Measurements from ENCODE around the gene MON1A. TPM values are rescaled to one million over a fixed set of nuclear protein-coding genes. Genes with fewer than 3 reads are reported as not detected.

MON1A gene
- total RNA-seq, 1 donor from 2014 or later, result 9.1 TPM

DNA sequence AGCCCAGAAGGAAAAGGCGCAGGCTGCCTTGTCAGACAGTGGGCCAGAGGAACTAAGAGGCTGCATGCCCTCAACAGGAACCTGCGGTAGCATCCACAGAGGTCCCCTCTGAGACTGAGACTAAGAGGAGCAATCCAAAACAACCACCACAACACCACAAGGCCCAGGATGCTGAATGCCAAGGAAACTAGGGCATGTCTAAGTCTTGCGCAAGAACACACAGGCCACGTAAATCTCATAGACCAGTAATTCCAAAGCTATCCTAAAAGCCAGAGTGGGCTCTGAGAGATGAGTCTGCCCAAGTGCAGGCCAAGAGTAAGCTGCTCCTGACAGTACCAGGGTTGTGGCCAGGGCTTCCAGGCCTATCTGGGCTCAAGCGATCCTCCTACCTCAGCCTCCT is 12.9 kb downstream of the MON1A start:
- no peak for DNase-seq (ENCODE audit: low read depth)
- TF ChIP-seq, protein P1, sequence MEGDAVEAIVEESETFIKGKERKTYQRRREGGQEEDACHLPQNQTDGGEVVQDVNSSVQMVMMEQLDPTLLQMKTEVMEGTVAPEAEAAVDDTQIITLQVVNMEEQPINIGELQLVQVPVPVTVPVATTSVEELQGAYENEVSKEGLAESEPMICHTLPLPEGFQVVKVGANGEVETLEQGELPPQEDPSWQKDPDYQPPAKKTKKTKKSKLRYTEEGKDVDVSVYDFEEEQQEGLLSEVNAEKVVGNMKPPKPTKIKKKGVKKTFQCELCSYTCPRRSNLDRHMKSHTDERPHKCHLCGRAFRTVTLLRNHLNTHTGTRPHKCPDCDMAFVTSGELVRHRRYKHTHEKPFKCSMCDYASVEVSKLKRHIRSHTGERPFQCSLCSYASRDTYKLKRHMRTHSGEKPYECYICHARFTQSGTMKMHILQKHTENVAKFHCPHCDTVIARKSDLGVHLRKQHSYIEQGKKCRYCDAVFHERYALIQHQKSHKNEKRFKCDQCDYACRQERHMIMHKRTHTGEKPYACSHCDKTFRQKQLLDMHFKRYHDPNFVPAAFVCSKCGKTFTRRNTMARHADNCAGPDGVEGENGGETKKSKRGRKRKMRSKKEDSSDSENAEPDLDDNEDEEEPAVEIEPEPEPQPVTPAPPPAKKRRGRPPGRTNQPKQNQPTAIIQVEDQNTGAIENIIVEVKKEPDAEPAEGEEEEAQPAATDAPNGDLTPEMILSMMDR (conservative IDR thresholded peaks at IDR 0.05; ENCODE audit: low read depth, low read length), result no peak
- H3K4me3 ChIP-seq (ENCODE audit: low read depth, low read length), result no peak overlapping the region

DNA sequence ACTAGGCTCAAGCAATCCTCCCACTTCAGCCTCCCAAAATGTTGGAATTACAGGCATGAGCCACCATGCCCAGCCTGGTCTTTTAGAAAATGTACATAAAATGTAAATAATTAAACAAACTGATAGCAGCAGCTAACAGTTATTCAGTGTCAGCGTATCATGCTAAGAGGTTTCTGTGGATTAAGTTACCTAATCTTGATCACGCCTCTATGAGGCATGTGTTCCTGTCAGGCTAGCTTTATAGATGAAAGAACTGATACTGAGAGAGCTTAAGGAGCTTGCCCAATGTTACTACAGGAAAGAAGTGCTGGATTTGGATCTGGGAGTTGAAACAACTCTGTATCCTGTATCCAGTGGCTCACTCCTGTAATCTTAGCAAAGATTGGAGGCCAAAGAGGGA is 14.7 kb downstream of the MON1A start:
- TF ChIP-seq, protein P1 (conservative IDR thresholded peaks at IDR 0.05; ENCODE audit: low read depth, low read length), result no peak
- no peak for DNase-seq (ENCODE audit: low read depth)
- H3K4me3 ChIP-seq (ENCODE audit: low read depth, low read length), result no peak overlapping the region

DNA sequence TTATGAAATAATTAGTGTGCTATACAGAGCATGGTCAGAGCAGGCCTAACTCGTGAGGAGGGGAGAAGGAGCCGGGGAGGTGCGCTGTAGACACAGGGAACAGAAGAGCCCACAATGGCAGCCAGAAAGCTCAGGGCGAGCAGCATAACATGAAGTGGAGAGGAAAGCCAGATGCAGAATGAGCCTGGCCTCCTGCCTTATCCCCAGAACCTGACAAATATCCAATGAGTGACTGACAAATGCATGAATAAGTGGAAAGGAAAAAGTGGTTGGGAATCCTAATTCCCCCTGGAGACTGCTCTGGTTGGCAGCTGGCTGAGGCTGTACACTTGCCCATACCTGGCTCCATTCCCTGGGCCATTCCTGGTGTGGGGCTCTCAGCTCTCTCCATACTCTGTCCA is 16.7 kb downstream of the MON1A start:
- DNase-seq (ENCODE audit: low read depth), result no peak
- TF ChIP-seq, protein P1 (conservative IDR thresholded peaks at IDR 0.05; ENCODE audit: low read depth, low read length), result no peak
- H3K4me3 ChIP-seq (ENCODE audit: low read depth, low read length), result no peak overlapping the region

DNA sequence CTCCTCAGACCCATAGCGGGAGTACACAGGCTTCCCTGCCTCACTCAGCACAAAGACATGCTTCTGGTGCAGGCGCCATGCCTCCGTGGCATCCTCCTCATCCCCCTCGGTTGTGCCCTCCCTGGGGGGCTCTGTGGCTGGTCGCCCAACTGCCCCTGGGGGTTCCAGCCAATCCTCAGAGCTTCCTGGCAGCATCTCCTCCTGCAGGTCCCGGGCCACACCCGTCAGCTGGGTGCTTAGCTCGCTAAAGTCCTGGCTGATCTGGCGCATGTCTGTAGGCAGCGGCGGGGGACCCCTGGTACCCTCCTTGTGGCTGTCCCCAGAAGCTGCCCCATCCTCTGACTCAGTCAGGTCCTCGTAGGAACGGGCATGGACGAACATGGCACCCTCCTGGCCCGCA is 18.0 kb downstream of the MON1A start:
- TF ChIP-seq, protein P1 (conservative IDR thresholded peaks at IDR 0.05; ENCODE audit: low read depth, low read length), result no peak
- no peak overlapping the region for H3K4me3 ChIP-seq (ENCODE audit: low read depth, low read length)
- no peak for DNase-seq (ENCODE audit: low read depth)

DNA sequence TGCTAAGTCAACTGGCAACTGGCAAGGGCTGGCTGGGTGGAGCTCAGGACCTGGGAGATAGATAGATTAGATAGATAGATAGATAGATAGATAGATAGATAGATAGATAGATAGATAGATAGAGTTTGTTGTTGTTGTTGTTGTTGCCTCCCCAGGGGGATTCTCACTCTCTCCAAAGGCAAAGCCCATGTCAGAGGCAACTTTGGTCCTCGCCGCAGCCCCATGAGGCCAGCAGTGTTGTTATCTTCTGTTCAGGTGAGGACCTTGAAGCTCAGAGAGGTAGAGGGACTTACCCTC is 18.5 kb downstream of the MON1A start:
- TF ChIP-seq, protein P1 (conservative IDR thresholded peaks at IDR 0.05; ENCODE audit: low read depth, low read length), result no peak
- no peak for DNase-seq (ENCODE audit: low read depth)
- H3K4me3 ChIP-seq (ENCODE audit: low read depth, low read length), result no peak overlapping the region

DNA sequence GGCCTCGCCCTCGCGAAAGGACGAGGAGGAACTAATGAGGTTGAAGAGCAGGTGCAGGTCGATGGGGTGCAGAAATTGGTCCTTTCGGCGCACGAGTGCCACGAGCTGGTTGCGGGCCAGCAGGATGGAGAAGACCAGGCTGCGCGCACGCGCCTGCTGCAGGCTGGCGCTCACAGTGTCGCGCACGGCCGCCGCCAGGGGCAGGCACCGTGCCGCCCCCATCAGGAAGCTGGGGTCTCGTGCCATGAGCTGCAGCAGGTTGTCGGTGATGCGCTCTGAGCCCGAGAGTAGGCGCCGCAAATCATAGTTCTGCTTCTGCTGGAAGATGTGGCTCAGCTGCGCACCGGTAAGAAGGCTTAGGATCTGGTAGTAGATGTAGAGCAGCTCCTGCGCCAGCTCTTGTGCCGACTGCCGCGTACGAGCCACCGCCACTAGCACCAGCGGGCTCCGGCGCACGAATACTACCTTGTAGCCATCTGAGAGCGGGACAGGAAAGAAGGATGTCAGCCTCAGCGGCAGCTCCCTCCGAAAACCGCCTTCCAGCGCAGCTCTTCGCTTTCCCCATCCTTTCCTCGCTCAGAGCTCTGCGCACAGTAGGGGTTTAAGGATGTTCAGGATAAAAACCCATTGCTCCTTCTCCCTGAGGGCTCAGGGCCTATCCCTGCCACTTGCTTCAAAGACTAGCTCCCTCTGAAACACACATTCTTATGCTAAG is 19.0 kb downstream of the MON1A start:
- H3K4me3 ChIP-seq (ENCODE audit: low read depth, low read length), result no peak overlapping the region
- no peak for DNase-seq (ENCODE audit: low read depth)
- TF ChIP-seq, protein P1 (conservative IDR thresholded peaks at IDR 0.05; ENCODE audit: low read depth, low read length), result no peak
